C4-2B (cell line): Measurements from ENCODE around the gene BUD13.

ENCODE experiments used
- ZFX ChIP-seq: fragments of 450-650 bp; IDR thresholded peaks from 2 replicates; pipeline ENCODE4 v1.6.1; 2017
- TF ChIP-seq, protein P1 (sequence below): fragments of 450-650 bp; conservative IDR thresholded peaks from 2 replicates; pipeline ENCODE4 v1.5.1; 2017; ENCODE audit warnings: mild to moderate bottlenecking

DNA sequence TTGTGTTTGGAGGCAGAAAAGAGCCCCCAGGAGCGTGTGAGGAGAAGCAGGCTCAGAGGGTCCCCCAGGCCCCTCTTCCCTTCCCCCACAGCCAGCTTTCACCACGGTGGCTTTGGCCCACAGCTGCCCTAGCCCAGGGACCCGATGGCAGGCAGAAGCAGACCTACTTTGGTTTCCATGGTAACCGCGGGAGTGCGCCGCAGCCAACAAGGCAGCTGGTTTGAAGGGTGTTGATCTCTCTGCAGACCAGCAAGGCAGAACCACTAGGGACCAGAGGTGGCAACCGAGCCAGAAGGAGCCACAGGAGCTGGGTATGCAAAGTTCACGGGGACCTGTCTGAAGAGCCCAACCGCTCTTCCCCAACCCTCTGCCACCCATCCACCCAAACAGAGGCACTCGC, 69.4 kb downstream of the BUD13 start:
- TF ChIP-seq, protein P1, sequence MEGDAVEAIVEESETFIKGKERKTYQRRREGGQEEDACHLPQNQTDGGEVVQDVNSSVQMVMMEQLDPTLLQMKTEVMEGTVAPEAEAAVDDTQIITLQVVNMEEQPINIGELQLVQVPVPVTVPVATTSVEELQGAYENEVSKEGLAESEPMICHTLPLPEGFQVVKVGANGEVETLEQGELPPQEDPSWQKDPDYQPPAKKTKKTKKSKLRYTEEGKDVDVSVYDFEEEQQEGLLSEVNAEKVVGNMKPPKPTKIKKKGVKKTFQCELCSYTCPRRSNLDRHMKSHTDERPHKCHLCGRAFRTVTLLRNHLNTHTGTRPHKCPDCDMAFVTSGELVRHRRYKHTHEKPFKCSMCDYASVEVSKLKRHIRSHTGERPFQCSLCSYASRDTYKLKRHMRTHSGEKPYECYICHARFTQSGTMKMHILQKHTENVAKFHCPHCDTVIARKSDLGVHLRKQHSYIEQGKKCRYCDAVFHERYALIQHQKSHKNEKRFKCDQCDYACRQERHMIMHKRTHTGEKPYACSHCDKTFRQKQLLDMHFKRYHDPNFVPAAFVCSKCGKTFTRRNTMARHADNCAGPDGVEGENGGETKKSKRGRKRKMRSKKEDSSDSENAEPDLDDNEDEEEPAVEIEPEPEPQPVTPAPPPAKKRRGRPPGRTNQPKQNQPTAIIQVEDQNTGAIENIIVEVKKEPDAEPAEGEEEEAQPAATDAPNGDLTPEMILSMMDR = no peak
- no peak for TF ChIP-seq ZFX
